Astrocyte of the cerebellum (primary cell): ENCODE results near the gene NUMBL.

Source experiments
- DNase-seq: peaks from one replicate; pipeline ENCODE4 v3.0.0-alpha.2; 2011; ENCODE audit warnings: low read depth
- H3K4me3 ChIP-seq: 2 replicates; pipeline ENCODE4 v1.5.1; 2011; ENCODE audit warnings: mild to moderate bottlenecking, low read depth, low read length, moderate library complexity
- CTCF ChIP-seq: IDR thresholded peaks from 2 replicates; pipeline ENCODE4 v1.5.1; 2012; ENCODE audit warnings: low read length, low read depth, moderate library complexity, mild to moderate bottlenecking; ENCODE audit errors: missing control alignments
- in situ Hi-C: cut with HindIII; loops from 2 replicates; pipeline ENCODE4 v1.10.0; 2017; ENCODE audit warnings: low sequenced_read_pairs

Gene NUMBL

GRCh38 chr19:40690693-40691420 is 406 bp upstream of the NUMBL start:
- peak; percentile 76 for DNase-seq
- in situ Hi-C loops, result no loop called here
- TF ChIP-seq CTCF, result no peak
- H3K4me3 ChIP-seq, result peak overlapping the region; percentile 92

DNA sequence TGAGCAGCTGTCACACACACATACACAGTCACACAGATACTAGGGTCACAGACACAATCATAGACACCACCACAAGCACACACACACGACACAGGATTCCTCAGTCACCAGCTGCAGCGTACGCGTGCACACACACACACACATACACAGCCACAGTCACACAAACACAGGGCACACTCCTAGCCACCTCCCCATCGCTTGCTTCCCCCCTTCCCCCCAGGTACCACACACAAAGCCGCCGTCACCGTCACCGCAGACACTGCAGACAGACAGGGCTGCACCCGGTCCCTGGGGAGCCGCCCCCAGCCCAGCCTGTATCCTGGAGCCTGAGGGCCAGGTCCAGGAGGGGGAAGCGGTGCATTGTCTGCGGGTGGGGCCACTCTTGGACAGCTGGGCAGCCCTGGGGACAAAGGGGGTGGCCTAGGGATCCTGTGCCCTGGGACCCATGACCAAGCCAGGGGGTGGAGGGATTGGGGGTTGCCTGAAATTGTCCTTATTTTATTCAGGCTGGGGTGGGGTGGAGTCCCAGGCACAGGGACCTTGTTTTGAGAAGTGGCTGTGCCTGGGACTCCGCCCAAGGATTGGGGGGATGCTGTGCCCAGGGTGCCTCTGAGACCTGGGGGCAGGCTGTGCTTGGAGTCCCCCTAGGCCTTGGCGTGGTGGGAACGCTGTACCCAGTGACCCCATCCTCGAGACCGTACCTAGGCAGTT is 957 bp downstream of the NUMBL start:
- DNase-seq, result no peak
- TF ChIP-seq CTCF, result no peak
- in situ Hi-C loops, result no loop called here
- peak overlapping the region; percentile 92 for H3K4me3 ChIP-seq

DNA sequence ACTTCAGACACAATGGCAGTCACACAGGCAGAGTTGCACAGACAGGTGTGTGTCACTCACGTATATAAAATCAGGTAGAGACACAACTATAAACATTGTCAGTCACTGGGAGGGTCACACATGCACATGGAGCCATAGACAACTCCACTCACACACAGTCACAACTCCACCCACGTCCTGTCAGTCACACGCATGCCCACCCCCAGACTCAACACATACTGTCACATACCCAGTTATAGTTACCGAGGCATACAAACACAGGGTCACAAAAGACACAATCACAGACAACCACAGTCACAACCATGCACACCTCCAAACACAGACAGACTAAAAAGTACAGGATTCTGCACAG is 1.5 kb downstream of the NUMBL start:
- no peak for DNase-seq
- in situ Hi-C loops, result no loop called here
- TF ChIP-seq CTCF, result no peak
- peak overlapping the region; percentile 92 for H3K4me3 ChIP-seq

DNA sequence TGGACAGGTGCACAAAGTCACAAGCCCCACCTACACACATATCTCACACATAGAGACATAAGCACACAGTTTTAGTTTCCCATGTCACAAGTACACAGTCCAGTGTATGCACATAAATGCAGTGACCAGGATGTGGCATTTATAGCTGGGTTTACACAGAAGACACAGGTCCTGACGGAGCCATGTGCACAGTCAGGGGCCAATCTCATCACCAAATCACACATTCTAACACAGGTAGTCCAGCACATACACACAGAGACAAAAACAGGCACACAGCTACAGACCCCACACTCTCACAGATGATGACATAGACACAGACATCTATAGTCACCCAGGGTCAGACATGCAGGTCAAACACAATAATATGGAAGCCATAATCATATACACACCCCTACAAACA is 2.1 kb downstream of the NUMBL start:
- DNase-seq, result no peak
- peak overlapping the region; percentile 92 for H3K4me3 ChIP-seq
- in situ Hi-C loops, result no loop called here
- no peak for TF ChIP-seq CTCF

DNA sequence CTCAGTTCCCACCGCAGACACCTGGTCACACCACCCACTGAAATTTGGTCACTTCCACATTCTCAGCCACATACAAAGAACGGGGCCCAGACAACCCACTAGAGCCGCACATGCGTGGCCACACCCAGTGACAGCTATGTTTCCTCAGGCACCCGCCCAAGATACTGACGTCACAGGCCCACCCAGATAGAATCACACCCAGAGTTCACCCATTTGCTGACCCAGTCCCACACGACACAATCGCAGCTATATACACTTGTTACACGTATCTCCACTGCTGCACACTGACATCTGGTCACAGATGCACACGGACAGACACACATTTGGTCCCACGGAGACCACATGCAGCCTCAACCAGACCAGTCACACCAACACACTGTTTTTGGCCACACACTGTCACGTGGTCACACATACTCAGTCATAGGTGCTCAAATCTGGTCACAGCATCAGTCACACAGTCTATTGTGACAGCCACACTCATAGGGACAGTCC is 2.9 kb downstream of the NUMBL start:
- in situ Hi-C loops, result no loop called here
- DNase-seq, result no peak
- TF ChIP-seq CTCF, result no peak
- no peak overlapping the region for H3K4me3 ChIP-seq

- DNase-seq, result no peak
- H3K4me3 ChIP-seq, result no peak overlapping the region
- in situ Hi-C loops, result no loop called here
- no peak for TF ChIP-seq CTCF
Measured at GRCh38 chr19:40686882-40687524, 3.4 kb downstream of the NUMBL start.
